K562 (cell line): ENCODE results near the gene ARHGEF1. TPM values are rescaled to one million over a fixed set of nuclear protein-coding genes. Genes with fewer than 3 reads are reported as not detected.

Experiments used
- BACH1 ChIP-seq: fragments of 200-800 bp; sonication (Bioruptor generic); IDR thresholded peaks from 2 replicates; pipeline ENCODE4 v1.6.1; 2016; ENCODE audit warnings: missing genetic modification characterization, missing compliant biosample characterization
- CBX1 ChIP-seq: sonication (generic); IDR thresholded peaks from 2 replicates; pipeline ENCODE4 v1.6.1; 2016; ENCODE audit warnings: antibody characterized with exemption, low read depth, mild to moderate bottlenecking
- CC2D1A ChIP-seq: fragments of 450-650 bp; IDR thresholded peaks from 2 replicates; pipeline ENCODE4 v1.6.1; 2017; ENCODE audit warnings: mild to moderate bottlenecking
- CTCF ChIP-seq, 3 experiments: IDR thresholded peaks in 2 of 3; conservative IDR thresholded peaks in 1 of 3; 2 replicates each; pipeline ENCODE4 v1.5.1; 2011 to 2012; ENCODE audit warnings: low read length in 3 of 3, mild to moderate bottlenecking in 3 of 3, control low read depth in 2 of 3, improper control_type of control experiment in 1 of 3, inconsistent platforms in 1 of 3, low read depth in 1 of 3, mixed read lengths in 1 of 3, moderate library complexity in 1 of 3; ENCODE audit not compliant: insufficient read depth in 2 of 3
- DPF2 ChIP-seq: fragments of 450-650 bp; IDR thresholded peaks from 2 replicates; pipeline ENCODE4 v1.6.1; 2016
- EHMT2 ChIP-seq: fragments of 450-650 bp; IDR thresholded peaks from 2 replicates; pipeline ENCODE4 v1.6.1; 2018; ENCODE audit warnings: antibody characterized with exemption
- FOXA1 ChIP-seq: fragments of 450-650 bp; IDR thresholded peaks from 2 replicates; pipeline ENCODE4 v1.6.1; 2016; ENCODE audit warnings: mild to moderate bottlenecking, borderline replicate concordance
- MLLT1 ChIP-seq, 2 experiments: fragments of 450-650 bp; IDR thresholded peaks; 2 replicates each; pipeline ENCODE4 v1.6.1; 2016
- MNT ChIP-seq, 2 experiments: fragments of 450-650 bp; conservative IDR thresholded peaks; 2 replicates each; pipeline ENCODE4 v1.6.1; 2017; ENCODE audit warnings: mild to moderate bottlenecking in 2 of 2, moderate library complexity in 2 of 2
- POLR2B ChIP-seq: fragments of 450-650 bp; IDR thresholded peaks from 2 replicates; pipeline ENCODE4 v1.6.1; 2018; ENCODE audit warnings: low read depth; ENCODE audit not compliant: partially characterized antibody
- REST ChIP-seq, 2 experiments: fragments of 450-650 bp; formaldehyde crosslinking in 1 of 2; IDR thresholded peaks; 2 replicates each; pipeline versions ENCODE4 v1.4.0 to v1.6.1; 2014 to 2020; ENCODE audit warnings: mild to moderate bottlenecking in 2 of 2, borderline replicate concordance in 1 of 2, low read depth in 1 of 2
- ZBTB2 ChIP-seq: fragments of 450-650 bp; IDR thresholded peaks from 2 replicates; pipeline ENCODE4 v1.6.1; 2016; ENCODE audit warnings: antibody characterized with exemption
- ZNF57 ChIP-seq: fragments of 450-650 bp; formaldehyde crosslinking; IDR thresholded peaks from 2 replicates; pipeline ENCODE4 v1.4.0; 2020; ENCODE audit warnings: mild to moderate bottlenecking, moderate library complexity
- polyA plus RNA-seq, 8 experiments: library from polyadenylated mRNA; depleted of rRNA in 4 of 8; stranded (reverse) in 5 of 8; unstranded in 3 of 8; fragments of >200 nt; fragmentation: Nextera tagmentation in 2 of 8; fragmentation: Illumina TruSeq in 1 of 8; extraction: Ambion mirVana in 2 of 8; extraction: Trizol in 1 of 8; gene quantifications; 2 replicates each; pipeline versions ENCODE4 v1.2.1 to v1.2.3, GENCODE V29; 2011 to 2014; ENCODE audit warnings: inconsistent platforms in 1 of 8, missing spikeins in 1 of 8
- total RNA-seq, 7 experiments: library from RNA; depleted of rRNA in 6 of 7; stranded (reverse); fragments of >200 nt in 6 of 7; fragmentation: Illumina TruSeq in 2 of 7; extraction: Trizol in 2 of 7; gene quantifications; 2 replicates each; pipeline versions ENCODE4 v1.2.1 to v1.2.3, GENCODE V29; 2011 to 2021; ENCODE audit warnings: low replicate concordance in 1 of 7

Gene ARHGEF1
- total and polyA plus RNA-seq, 9 of the 15 experiments (the other 6 are each of a cell fraction or from before 2014, with no cell fraction given), result 1.9 to 149 (median 29.8) TPM

- no peak for TF ChIP-seq MNT (conservative IDR thresholded peaks at IDR 0.05)
- no peak for TF ChIP-seq ZNF57 (CRISPR knock-in tag)
- TF ChIP-seq FOXA1, result no peak
- peak; percentile 84 to 93 (median 85) for TF ChIP-seq CTCF (IDR thresholded peaks at IDR 0.05 in 2 of 3, conservative IDR thresholded peaks at IDR 0.05 in 1 of 3; ENCODE audit: insufficient read depth in 2 of 3, low read depth in 1 of 3, low read length in 3 of 3)
- no peak for TF ChIP-seq BACH1 (tag)
- TF ChIP-seq EHMT2, result peak; percentile 38; the same call in 1 of the 2 replicates
- peak; percentile 46; the same call in 1 of the 2 replicates for TF ChIP-seq CC2D1A
- 0 out of 2 replicates have a peak, but pooled peaks have one; percentile 33 for TF ChIP-seq ZBTB2
- TF ChIP-seq CBX1, result no peak
- 0 out of 2 replicates have a peak, but pooled peaks have one; percentile 18 for TF ChIP-seq DPF2
- peak; percentile 62; the same call in 1 of the 2 replicates for TF ChIP-seq REST (IDR thresholded peaks at IDR 0.05; ENCODE audit: borderline replicate concordance)
- no peak for TF ChIP-seq REST (CRISPR knock-in tag; IDR thresholded peaks at IDR 0.05; ENCODE audit: low read depth)
- peak in 1 of 2 experiments; percentile 47; a peak in 1 of 4 replicates for TF ChIP-seq MLLT1 (IDR thresholded peaks at IDR 0.05)
- no peak for TF ChIP-seq POLR2B
Measured at GRCh38 chr19:41934849-41935374, 51.9 kb downstream of the ARHGEF1 start (continued).
